GM19397 (cell line): ENCODE results near the gene DIAPH3.
"Not testable (repeated sequence)": the region's sequence is repeated elsewhere in the genome, so short reads cannot be mapped to it uniquely, and the experiment has no call there.

Experiments
- ATAC-seq: cut with Tn5 transposase; IDR thresholded peaks from one replicate; pipeline ENCODE4 v1.9.1; 2021; ENCODE audit warnings: mild to moderate bottlenecking, moderate library complexity; ENCODE audit not compliant: unreplicated experiment

DIAPH3 gene, protein sequence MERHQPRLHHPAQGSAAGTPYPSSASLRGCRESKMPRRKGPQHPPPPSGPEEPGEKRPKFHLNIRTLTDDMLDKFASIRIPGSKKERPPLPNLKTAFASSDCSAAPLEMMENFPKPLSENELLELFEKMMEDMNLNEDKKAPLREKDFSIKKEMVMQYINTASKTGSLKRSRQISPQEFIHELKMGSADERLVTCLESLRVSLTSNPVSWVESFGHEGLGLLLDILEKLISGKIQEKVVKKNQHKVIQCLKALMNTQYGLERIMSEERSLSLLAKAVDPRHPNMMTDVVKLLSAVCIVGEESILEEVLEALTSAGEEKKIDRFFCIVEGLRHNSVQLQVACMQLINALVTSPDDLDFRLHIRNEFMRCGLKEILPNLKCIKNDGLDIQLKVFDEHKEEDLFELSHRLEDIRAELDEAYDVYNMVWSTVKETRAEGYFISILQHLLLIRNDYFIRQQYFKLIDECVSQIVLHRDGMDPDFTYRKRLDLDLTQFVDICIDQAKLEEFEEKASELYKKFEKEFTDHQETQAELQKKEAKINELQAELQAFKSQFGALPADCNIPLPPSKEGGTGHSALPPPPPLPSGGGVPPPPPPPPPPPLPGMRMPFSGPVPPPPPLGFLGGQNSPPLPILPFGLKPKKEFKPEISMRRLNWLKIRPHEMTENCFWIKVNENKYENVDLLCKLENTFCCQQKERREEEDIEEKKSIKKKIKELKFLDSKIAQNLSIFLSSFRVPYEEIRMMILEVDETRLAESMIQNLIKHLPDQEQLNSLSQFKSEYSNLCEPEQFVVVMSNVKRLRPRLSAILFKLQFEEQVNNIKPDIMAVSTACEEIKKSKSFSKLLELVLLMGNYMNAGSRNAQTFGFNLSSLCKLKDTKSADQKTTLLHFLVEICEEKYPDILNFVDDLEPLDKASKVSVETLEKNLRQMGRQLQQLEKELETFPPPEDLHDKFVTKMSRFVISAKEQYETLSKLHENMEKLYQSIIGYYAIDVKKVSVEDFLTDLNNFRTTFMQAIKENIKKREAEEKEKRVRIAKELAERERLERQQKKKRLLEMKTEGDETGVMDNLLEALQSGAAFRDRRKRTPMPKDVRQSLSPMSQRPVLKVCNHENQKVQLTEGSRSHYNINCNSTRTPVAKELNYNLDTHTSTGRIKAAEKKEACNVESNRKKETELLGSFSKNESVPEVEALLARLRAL

DNA sequence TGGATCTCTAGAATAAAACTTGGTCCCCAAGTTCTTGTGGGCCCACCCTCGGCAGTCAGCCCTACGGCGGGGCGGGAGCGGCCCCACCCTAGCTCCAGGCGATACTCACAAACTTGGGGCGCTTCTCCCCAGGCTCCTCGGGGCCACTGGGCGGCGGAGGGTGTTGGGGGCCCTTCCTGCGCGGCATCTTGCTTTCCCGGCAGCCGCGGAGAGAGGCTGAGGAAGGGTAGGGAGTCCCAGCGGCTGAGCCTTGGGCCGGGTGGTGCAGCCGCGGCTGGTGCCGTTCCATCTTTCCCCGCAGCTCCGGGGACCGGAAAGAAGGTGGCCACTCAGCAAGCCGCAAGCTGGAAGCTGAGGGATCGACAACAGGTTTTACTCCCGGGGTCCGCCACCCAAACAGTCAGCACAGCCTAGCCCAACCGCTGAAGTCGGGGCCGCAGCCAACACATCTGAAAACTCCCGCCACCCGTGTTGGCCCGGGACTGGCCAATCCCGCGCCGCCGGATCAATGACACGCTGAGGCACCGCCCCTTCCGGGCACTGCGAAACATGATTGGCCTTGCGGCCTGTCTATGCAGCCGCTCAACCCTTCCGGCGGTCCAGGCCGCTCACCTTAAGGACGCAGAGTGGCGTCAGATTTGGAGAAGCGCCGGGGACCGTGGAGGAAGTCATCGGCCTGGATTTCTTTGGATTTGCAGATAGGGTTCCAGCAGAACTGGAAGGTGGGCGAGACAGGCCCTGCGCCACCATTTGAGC, at the start of gene DIAPH3:
Gene DIAPH3, minus strand, starts transcription at position 451 of the 756 bp plus-strand sequence. Its CDS starts 162 bp downstream, at position 289.
- ATAC-seq, result peak; percentile 100

DNA sequence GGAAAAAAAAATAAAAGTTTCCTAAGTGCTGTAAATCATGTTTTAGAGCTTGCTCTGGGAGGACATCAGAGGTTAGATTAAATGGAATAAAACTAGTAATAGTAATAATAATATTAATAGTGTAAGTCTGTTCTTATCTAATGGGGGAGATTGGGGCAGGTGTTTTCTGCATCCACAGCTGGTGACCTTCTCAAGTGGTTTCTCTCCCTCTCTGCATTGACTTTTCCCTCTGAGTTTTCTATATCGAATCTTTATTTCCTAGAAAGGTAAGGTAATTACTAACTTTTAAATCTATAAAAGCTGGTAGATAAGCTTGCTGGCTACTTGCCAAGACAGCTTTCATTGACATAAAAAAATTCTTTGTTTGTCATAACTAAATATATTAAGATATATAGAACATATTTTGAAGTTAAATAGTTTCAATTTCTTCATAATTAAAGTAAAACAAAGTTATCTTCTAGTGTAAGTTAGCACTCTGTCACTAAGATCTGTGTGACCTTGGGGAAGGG, 49.6 kb upstream of the DIAPH3 start:
- no peak for ATAC-seq

DNA sequence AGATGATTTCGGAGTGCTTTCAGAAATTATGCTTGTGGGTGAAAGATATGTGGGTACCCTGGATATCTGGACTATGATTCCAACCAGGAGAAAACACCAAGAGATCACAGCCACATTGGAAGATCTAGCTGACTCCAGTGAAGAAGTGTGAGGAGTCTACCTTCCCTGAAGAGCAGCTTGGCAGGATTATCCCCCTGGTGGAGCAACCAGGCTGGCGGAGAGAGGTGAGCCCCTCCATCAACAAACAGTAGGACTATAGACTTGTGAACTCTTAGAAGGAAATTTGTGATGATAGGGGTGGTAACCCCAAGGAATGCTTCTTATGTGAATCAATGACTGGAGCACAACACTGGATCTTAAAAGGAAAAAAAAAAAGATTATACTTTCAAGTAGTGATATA, 47.8 kb upstream of the DIAPH3 start:
- ATAC-seq, result no peak

DNA sequence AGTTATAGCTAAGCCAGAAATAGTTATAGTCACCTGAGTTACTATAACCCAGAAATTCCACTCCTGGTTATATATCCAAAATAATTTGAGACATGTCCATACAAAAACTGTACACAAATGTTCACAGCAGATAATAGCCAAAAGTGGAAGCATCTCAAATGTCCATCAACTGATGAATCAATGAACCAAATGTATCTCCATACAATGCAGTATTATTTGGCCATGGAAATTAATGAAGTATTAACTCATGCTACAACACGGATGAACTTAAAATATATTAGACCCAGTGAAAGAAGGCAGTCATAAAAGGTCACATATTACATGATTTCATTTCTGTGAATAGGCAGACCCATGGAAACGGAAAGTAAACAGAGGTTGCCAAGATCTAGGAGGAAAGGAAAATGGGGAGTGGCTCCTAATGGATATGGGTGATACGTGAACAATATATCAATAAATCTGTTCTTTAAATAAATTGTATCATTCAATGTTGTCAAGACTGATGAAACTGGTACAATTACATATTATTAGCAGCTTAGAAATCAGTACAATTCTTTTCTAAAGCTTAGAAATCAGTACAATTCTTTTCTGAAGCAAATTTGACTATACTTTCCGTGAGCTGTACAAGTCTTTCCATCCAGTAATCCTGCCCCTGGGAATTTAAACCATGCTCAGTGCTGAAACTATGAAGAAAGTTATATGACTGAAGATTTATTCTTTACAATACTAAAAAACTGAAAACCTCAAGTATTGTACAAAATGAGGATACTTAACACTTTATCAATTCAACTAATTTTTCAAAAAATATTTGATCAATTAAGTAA, 47.0 kb upstream of the DIAPH3 start:
- no peak for ATAC-seq

DNA sequence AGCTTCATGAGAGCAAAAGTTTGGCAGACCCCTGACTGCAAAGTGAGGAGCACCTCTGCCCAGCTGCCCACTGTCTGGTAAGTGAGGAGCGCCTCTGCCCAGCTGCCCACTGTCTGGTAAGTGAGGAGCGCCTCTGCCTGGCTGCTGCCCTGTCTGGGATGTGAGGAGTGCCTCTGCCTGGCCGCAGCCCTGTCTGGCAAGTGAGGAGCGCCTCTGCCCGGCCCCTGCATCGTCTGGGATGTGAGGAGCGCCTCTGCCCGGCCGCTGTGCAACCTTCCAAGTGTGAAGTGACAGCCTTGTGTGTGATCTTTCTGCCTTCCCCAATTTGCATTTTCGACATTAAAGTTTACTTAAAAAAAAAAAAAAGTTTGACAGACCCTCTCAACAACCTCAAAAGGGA, 41.8 kb upstream of the DIAPH3 start:
- ATAC-seq, result not testable (repeated sequence)

DNA sequence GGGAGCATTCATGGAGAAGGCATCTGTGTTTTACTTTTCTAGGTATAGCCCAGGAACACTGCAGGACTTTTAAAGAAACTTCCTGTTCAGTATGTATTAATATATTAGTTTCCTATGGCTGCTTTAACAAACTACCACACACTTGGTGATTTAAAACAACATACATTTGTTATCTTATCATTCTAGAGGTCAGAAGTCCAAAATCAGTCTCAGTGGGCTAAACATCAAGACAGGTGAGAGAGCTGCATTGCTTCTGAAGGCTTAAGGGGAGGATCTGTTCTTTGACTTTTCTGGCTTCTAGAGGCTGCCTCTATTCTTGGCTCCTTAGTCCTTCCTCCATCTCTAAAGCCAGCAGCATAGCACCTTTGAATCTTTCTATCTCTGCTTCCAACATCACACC, 37.6 kb upstream of the DIAPH3 start:
- no peak for ATAC-seq

DNA sequence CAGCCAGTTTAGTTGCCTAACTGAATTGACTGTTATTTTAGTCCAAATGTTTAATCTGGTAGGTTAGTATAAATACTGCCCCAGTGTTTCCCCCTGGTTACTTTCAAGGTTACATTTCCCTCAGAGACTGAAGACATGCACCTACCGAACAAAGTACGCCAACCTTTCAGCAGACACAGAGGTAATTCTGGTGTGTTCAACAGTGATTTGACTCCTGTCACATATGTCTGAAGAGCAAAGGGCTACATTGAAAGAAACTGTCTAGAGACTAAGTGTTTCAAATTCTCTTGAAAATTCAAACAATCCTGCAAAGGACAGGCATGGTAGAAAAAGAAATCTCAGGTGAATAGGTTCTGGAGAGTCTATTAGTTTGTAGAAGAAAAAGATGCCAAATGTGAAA, 32.2 kb upstream of the DIAPH3 start:
- not testable (repeated sequence) for ATAC-seq

DNA sequence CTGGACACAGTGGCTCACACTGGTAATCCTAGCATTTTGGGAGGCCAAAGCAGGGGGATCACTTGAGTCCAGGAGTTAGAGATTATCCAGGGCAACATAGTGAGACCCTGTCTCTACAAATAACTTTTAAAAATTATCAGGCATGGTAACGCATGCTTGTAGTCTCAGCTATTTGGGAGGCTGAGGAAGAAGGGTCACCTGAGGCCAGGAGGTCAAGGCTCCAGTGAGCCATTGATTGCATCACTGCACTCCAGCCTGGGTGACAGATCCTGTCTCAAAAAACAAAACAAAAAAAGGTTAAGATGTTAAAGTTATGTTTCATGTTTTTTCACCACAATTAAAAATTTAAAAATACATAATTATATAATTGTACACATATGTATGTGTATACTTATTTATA, 19.2 kb upstream of the DIAPH3 start:
- no peak for ATAC-seq

DNA sequence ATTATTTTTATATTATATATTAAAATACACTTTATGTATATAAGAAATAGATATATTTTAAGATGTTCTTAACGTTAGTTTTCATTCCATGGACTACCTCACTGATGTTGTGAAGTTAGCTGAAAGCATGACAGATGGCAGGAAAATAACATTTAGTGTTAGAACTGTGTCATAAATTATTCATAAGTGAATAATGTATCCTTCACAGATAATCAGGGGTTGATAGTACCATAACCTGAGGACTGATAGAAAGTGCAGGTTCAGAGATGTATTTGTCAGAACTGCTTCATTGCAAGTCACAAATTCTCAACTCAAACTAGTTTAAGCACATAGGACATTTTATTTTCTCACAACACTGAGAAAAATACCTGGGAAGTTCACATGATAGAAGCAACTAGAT, 14.6 kb upstream of the DIAPH3 start:
- ATAC-seq, result no peak

DNA sequence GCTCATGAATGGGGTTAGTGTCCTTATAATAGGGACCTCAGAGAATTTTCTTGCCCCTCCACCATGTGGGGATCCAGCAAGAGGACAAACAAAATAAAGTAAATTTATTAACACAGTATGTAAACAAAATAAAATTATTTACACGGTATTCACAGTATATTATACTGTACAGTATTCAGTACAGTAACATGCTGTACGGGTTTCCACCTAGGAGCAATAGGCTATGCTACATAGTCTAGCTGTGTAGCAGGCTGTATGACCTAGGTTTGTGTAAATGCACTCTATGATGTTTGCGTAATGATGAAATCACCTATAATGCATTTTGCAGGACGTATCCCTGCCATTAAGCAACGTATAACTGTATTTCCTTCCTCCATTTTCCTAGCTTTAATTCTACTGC, 11.8 kb upstream of the DIAPH3 start:
- ATAC-seq, result no peak

DNA sequence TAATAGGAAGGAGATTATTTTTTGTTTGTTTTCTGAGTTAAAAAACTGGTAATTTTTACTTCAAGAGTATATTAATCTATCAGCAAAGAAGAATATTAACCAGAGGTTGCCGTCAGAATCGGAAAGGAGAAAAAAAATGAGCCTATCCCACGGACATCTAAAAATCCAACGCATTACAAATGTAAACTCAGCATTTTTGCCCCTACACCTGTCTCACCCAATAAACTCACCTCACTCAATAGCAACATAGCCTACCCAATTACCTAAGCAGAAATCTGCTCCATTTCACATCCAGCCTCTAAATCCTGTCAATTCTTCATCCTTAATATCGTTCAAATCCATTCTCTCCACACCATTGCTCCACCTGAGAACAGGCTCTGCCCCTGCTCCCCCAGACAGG, 10.4 kb upstream of the DIAPH3 start:
- no peak for ATAC-seq

DNA sequence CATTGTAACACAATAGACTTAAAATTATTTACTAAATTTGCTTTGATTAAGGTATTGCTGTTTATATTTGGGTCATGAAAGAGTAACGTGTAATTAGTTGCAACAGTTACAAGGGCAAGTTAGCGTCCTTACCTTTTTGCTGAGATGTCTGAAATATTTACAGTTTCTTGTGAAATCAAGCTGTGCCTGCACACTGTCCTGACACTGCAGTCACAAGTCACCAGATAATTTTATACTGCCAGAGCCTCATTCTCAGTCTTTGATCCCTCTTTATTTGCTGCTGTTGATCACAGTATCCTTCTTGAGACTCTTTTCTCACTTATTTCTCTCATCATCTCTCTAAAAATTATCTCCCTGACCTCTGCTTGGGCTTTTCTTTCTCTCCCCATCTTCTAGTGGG, 8.4 kb upstream of the DIAPH3 start:
- no peak for ATAC-seq

DNA sequence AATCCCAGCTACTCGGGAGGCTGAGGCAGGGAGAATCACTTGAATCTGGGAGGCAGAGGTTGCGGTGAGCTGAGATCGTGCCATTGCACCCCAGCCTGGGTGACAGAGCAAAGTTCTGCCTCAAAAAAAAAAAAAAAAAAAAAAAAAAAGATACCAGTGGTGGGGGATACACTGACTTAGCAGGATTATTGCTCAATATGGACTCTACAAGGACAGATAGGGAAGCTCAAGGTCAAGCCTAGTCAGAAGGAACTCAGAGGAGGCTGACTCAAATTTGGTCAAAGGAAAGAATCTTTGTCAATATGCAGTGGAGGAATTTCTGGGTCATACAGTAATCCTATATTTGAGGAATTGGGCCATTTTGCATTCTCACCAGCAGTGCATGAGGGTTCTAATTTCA, 6.7 kb upstream of the DIAPH3 start:
- no peak for ATAC-seq

DNA sequence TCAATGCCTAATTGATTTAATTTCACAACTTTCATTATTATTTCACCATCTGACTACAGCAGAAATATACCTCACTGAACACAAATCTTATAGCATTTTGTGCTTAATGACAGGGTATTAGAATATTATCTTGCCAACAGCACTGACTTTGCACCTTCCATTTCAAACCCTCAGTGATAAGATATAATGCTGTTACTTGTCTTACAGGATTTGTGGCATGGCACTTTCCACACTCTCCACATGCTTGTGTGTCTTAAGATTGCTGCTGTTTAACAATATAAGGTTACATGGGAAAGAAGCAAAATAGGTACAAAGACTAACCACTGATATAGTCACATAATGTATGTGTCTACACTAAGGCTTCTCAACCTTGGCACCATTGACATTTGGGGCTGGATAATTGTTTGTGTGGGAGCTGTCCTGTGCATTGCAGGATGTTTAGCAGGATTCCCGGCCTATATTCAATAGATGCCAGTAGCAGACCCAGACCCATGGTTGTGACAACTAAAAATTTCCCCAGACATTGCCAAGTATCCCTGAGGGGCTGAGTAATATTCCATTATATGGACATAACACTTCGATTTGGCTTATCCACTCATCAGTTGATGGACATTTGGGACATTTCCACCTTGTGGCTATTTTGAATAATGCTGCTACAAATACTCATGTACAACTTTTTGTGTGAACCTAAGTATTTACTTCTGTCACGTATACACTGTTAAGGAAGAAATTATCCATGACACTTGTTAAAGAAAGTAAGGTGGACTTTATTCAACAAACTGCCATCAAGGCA, 5.7 kb upstream of the DIAPH3 start:
- ATAC-seq, result no peak

DNA sequence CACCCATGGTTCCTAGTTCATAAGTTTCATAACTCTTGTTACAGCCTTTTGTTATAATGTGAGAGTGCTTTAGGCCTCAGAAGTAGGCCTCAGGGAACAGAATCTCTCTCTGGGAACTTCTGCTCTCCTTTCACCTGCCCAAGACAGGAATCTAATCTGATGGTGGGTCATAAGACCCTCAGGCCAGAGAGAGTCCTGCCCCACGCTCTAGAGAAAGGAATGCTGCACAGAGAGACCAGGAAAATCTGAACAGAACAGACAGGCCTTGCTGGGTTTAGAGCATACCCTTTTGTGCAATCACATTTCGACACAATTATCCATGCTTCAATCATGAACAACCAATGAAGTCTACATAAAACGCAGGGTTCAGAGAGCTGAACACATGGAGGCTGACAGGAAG, 3.4 kb upstream of the DIAPH3 start:
- no peak for ATAC-seq

DNA sequence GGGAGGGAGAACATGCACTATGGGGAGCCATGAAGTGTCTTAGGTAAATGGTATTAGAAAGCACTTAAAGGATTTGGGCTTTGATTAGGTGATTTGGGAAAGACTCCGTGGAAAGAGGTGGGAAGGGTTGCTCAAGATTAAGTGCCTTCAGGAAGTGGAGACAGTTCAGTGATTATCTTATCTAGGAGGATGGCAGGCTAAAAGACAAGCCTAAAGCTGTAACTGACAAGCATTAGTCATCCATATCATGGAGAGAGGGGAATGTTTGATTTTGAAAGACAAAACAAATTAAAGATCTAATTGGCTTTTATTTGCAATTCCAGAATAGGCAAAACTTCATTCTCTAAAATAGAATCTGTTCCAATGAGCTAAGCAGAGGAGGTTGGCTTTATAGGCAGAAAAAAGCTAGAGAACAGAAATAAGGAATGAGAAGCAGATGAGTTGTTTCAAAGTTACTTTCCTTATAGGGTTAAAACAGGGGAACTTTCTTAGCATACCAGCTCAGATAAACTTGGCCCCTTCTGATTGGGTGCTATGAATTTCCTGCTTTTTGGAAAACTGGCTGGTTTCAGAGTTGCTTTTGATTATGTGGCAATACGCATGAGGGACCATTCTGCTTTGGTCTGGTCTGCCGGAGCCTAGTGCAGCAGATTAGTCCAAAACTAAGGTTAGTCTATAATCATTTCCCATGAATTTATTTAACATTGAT, 1.8 kb upstream of the DIAPH3 start:
- ATAC-seq, result no peak

DNA sequence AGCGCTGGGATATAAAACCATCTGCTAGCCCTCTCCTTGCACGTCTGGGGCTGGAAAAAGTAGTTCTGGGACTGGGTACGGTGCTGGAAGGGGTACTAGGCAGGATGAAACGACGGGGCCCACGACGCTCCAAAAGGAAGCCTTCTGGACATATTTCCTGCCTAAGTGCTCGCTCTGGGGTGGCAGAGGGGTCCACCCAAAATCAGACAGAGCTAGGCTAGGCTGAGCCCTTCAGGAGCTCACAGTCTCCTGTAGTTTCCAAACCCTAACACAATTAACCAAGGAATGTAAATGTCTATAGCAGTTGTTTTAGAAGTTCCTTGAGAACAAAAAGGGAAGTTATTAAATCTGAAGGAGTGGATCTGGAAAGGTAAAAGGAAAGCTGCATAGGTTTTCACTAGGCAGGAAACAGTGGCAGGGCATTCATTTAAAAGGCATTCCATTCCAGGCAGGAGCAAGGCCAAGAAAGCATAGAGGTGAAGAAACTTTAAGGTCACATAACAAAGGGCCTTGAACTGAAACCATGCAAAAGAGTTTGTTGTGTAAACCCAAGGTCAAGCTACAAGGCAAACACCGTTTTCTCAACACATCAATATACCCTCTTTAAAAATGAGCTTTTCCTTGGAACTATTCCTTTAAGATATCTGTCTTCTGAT, 634 bp upstream of the DIAPH3 start:
- ATAC-seq, result peak; percentile 29

DNA sequence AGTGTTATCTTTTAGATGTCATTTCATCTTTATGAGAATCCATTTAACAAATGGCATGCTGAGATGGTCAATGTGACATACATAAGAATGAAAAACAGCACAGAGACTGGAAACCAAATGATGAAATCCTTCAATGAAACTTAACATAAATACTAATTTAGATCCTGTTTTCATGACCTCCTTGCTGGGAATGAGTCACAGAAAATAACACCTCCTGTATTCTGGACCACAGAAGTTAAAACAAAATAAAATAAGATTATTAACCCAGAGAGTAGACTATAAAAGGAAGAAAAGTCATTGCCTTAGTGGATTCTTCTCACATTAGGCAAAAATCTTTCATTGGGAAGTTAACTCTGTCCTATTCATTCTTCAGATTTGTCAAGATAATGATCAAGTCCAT, 1.6 kb downstream of the DIAPH3 start:
- ATAC-seq, result no peak
